ENCODE data around the gene IGIP.

Gene IGIP

GRCh38 chr5:140125637-140126036, at the start of gene IGIP:
Gene IGIP, plus strand, starts transcription at chr5:140125937. Its CDS starts 2,540 bp downstream, at chr5:140128477.
- H3K4me3 ChIP-seq (ENCODE audit: low read depth, low read length): no peak within 1 kb of the TSS
- no peak for TF ChIP-seq CTCF (IDR thresholded peaks at IDR 0.05; ENCODE audit: low read depth, low read length)

GRCh38 chr5:140076142-140076541, 49.6 kb upstream of the IGIP start:
- no peak overlapping the region for H3K4me3 ChIP-seq (ENCODE audit: low read depth, low read length)
- TF ChIP-seq CTCF (IDR thresholded peaks at IDR 0.05; ENCODE audit: low read depth, low read length): no peak

GRCh38 chr5:140076788-140077187, 48.9 kb upstream of the IGIP start:
- TF ChIP-seq CTCF (IDR thresholded peaks at IDR 0.05; ENCODE audit: low read depth, low read length): no peak
- no peak overlapping the region for H3K4me3 ChIP-seq (ENCODE audit: low read depth, low read length)

- H3K4me3 ChIP-seq (ENCODE audit: low read depth, low read length): no peak overlapping the region
- TF ChIP-seq CTCF (IDR thresholded peaks at IDR 0.05; ENCODE audit: low read depth, low read length): no peak
Observed at GRCh38 chr5:140083120-140083519, 42.6 kb upstream of the IGIP start.

- TF ChIP-seq CTCF (IDR thresholded peaks at IDR 0.05; ENCODE audit: low read depth, low read length): no peak
- H3K4me3 ChIP-seq (ENCODE audit: low read depth, low read length): no peak overlapping the region
Observed at GRCh38 chr5:140083650-140084049, 42.1 kb upstream of the IGIP start.

- TF ChIP-seq CTCF (IDR thresholded peaks at IDR 0.05; ENCODE audit: low read depth, low read length): no peak
- no peak overlapping the region for H3K4me3 ChIP-seq (ENCODE audit: low read depth, low read length)
Observed at GRCh38 chr5:140084541-140084940, 41.2 kb upstream of the IGIP start.

GRCh38 chr5:140090251-140090650, 35.5 kb upstream of the IGIP start:
- TF ChIP-seq CTCF (IDR thresholded peaks at IDR 0.05; ENCODE audit: low read depth, low read length): no peak
- no peak overlapping the region for H3K4me3 ChIP-seq (ENCODE audit: low read depth, low read length)
